Muscle layer of colon (tissue), 2 donors: ENCODE measurements around the gene TMEM144.

ENCODE experiments used
- H3K27ac ChIP-seq: one replicate; pipeline ENCODE4 v1.7.0; 2013; ENCODE audit warnings: low read depth, mild to moderate bottlenecking, low read length, moderate library complexity
- H3K27me3 ChIP-seq, 2 donors: one replicate each; pipeline ENCODE4 v1.7.0; 2013; ENCODE audit warnings: low read length in 2 of 2, mild to moderate bottlenecking in 2 of 2; ENCODE audit not compliant: insufficient read depth in 2 of 2, control insufficient read depth in 1 of 2
- H3K36me3 ChIP-seq: one replicate; pipeline ENCODE4 v1.7.0; 2013; ENCODE audit warnings: mild to moderate bottlenecking, low read length; ENCODE audit not compliant: insufficient read depth
- H3K4me1 ChIP-seq: one replicate; pipeline ENCODE4 v1.7.0; 2013; ENCODE audit warnings: mild to moderate bottlenecking, low read length; ENCODE audit not compliant: insufficient read depth
- H3K4me3 ChIP-seq, 2 donors: one replicate each; pipeline ENCODE4 v1.7.0; 2013; ENCODE audit warnings: low read length in 2 of 2, low read depth in 1 of 2, mild to moderate bottlenecking in 1 of 2, moderate library complexity in 1 of 2
- H3K9ac ChIP-seq: one replicate; pipeline ENCODE4 v1.7.0; 2013; ENCODE audit warnings: low read length
- H3K9me3 ChIP-seq: one replicate; pipeline ENCODE4 v1.7.0; 2013; ENCODE audit warnings: mild to moderate bottlenecking, low read length
- donor health status: abdominal sarcoma.
- donor health status: Adenocarcinoma of cecum.

TMEM144 gene

DNA sequence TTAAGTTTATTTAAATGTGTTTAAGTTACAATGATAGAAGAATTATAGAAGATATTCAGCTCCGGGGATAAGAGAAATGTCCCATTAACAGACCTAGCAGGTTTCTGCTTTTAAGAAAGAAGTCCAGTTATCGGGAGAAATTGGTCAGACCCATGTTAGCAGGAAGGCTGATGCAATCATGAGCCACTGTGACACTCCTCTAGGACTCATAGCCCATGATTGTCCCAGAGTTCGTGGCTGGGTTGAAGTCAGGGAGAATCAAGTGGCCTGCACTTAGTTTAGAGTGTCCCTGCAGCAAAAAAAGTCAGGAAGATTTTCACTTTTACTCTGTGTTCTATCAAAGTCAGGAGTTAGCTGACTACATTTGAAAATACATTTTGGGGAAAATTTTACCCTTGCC is 72.0 kb downstream of the TMEM144 start:
- Histone ChIP-seq H3K9ac (no peak overlapping the region), H3K36me3 (no peaks in the 10 kb centered on the region), H3K4me3 (no peak overlapping the region), H3K27ac (no peak overlapping the region), H3K4me1 (no peaks in the 10 kb centered on the region), H3K27me3 (no peaks in the 10 kb centered on the region), H3K9me3 (no peaks in the 10 kb centered on the region)

DNA sequence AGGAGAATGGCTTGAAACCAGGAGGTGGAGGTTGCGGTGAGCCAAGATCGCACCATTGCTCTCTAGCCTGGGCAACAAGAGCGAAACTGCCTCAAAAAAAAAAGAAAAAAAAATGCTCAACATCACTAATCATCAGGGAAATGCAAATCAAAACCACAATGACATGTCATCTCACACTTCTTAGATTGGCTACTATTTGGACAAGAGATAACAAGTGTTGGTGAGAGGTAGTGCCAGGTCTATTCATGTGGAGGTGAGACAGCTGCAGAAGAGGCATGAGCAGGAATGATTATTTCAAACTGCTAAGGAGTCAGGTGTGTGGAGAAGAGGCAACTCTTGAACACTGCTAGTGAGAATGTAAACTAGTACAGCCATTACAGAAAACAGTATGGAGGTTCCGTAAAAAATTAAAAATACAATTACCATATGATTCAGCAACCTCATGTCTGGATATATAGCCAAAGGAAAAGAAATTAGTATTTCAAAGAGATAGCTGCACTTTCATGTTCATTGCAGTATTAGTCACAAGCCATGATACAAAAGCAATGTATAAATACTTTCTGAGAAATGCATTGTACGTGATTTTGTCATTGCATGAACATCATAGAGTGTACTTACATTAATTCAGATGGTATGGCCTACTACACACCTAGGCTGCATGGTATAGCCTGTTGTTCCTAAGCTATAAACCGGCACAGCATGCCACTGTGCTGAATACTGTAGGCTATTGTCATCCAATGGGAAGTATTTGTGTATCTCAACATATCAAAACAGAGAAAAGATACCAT is 75.3 kb downstream of the TMEM144 start:
- H3K27me3 ChIP-seq, result no peaks in the 10 kb centered on the region
- no peaks in the 10 kb centered on the region for H3K9me3 ChIP-seq
- H3K9ac ChIP-seq, result no peak overlapping the region
- no peak overlapping the region for H3K27ac ChIP-seq
- no peak overlapping the region for H3K4me3 ChIP-seq
- no peaks in the 10 kb centered on the region for H3K4me1 ChIP-seq
- H3K36me3 ChIP-seq, result no peaks in the 10 kb centered on the region

- H3K4me3 ChIP-seq, result no peak overlapping the region
- no peak overlapping the region for H3K9ac ChIP-seq
- no peak overlapping the region for H3K27ac ChIP-seq
- no peaks in the 10 kb centered on the region for H3K9me3 ChIP-seq
- H3K27me3 ChIP-seq, result no peaks in the 10 kb centered on the region
- H3K36me3 ChIP-seq, result no peaks in the 10 kb centered on the region
- H3K4me1 ChIP-seq, result no peaks in the 10 kb centered on the region
These were observed 80.6 kb downstream of the TMEM144 start for GRCh38 chr4:158290912-158291311.

DNA sequence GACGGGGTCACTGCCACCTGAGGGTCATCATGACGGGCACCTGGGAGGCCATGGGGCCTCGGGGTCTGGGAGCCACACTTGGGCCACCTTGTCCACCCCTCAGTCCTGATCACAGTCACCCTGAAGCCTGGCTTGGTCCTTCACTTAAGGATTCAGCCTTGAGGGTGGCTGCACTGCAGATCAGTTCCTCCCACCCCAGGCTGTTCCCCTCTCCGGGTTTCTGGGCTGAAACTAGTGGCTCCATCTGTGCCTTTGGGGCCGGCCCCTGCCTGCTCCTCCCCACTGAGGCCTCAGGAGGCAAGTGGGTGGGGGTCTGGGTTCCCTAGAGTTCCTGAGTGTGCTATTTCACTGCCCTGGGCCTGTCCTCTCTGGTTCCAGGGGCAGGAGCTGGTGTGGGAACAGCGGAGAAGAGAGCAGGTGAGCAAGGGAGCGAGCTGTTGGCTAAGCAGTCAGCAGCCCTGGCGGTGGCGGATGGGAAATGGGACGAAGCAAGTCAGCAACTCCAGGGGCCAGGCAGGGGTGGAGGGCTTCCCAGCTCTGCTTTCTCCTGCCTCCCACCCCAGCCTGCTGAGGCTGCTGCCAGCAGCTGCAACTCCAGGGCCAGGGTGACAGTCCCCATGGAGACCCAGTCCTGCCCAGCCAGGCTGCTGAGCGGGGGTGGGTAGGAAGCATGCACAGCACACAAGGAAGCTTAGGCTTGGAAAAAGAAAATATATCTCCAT is 81.2 kb downstream of the TMEM144 start:
- Histone ChIP-seq H3K36me3 (no peaks in the 10 kb centered on the region), H3K27me3 (no peaks in the 10 kb centered on the region), H3K9me3 (no peaks in the 10 kb centered on the region), H3K9ac (no peak overlapping the region), H3K27ac (no peak overlapping the region), H3K4me1 (no peaks in the 10 kb centered on the region), H3K4me3 (no peak overlapping the region)

DNA sequence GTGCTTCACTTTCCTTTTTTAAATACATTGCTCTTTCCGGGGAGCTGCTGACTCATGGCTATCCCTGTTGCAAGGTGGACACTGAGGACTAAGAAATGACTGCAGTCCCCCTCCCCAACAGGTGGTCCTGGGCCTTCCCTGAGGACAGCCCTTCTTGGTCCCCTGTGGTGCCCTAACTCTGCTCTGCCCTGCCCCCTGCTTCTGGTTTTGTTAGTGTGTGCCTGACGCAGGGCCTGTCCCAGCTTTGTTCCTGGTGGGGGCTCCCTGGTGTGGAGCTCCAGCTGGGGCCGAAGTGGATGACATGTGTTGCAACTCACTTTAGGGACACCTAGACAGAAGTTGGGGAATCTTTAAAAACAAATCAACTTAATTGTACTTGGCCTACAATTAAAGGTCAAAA is 81.9 kb downstream of the TMEM144 start:
- Histone ChIP-seq H3K4me1 (no peaks in the 10 kb centered on the region), H3K9ac (no peak overlapping the region)

DNA sequence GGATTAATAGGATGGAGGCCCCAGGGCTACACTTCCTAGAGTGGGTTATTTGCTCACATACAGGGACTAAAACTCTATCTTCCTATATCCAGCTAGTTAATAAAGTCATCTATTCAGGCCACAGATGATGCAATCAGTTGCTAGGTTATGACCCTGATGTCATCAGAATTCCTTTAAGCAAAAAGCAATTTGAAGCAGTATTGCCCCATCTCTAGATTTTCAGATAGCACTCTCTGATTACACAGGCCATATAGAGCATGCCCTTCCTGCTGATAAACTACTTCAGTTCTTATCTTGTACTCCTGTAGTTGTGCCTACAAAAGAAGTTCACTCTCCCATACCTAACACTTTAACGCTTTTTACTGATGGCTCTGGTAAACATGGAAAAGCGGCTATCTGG is 84.8 kb downstream of the TMEM144 start:
- Histone ChIP-seq H3K27ac (no peak overlapping the region), H3K27me3 (no peaks in the 10 kb centered on the region), H3K36me3 (no peaks in the 10 kb centered on the region), H3K4me1 (no peaks in the 10 kb centered on the region), H3K4me3 (no peak overlapping the region), H3K9me3 (no peaks in the 10 kb centered on the region), H3K9ac (no peak overlapping the region)

More for the DNA sequence above, 81.9 kb downstream of the TMEM144 start:
- Histone ChIP-seq H3K27me3 (no peaks in the 10 kb centered on the region), H3K4me3 (no peak overlapping the region), H3K36me3 (no peaks in the 10 kb centered on the region), H3K27ac (no peak overlapping the region), H3K9me3 (no peaks in the 10 kb centered on the region)

DNA sequence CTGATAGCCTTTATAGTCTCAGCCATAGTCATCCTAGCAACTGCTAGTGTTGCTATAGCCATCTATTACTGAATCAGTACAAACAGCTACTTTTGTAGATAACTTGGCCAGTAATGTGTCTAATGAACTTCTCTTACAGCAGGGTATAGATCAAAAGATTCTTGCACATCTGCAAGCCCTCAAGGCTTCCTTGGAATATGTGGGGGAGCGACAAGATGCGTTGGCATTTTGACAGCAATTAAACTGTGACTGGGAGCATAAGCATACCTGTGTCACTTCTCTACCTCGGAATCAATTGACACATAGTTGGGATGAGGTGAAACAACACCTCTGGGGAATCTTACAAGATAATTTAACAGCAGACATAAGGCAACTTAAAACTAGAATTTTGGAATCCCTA is 87.6 kb downstream of the TMEM144 start:
- H3K27ac ChIP-seq, result no peak overlapping the region
- H3K4me1 ChIP-seq, result no peaks in the 10 kb centered on the region
- H3K4me3 ChIP-seq, result no peak overlapping the region
- H3K9me3 ChIP-seq, result no peaks in the 10 kb centered on the region
- H3K27me3 ChIP-seq, result no peaks in the 10 kb centered on the region
- H3K36me3 ChIP-seq, result no peaks in the 10 kb centered on the region
- H3K9ac ChIP-seq, result no peak overlapping the region

- no peaks in the 10 kb centered on the region for H3K36me3 ChIP-seq
- H3K4me3 ChIP-seq, result no peak overlapping the region
- H3K9ac ChIP-seq, result no peak overlapping the region
- H3K4me1 ChIP-seq, result no peaks in the 10 kb centered on the region
- no peaks in the 10 kb centered on the region for H3K27me3 ChIP-seq
- H3K27ac ChIP-seq, result no peak overlapping the region
- no peaks in the 10 kb centered on the region for H3K9me3 ChIP-seq
These were observed 89.2 kb downstream of the TMEM144 start for GRCh38 chr4:158299459-158300007.

GRCh38 chr4:158300012-158300411 is 89.7 kb downstream of the TMEM144 start:
- H3K27me3 ChIP-seq, result no peaks in the 10 kb centered on the region
- no peaks in the 10 kb centered on the region for H3K4me1 ChIP-seq
- no peak overlapping the region for H3K27ac ChIP-seq
- H3K9ac ChIP-seq, result no peak overlapping the region
- no peak overlapping the region for H3K4me3 ChIP-seq
- no peaks in the 10 kb centered on the region for H3K36me3 ChIP-seq
- no peaks in the 10 kb centered on the region for H3K9me3 ChIP-seq

GRCh38 chr4:158302076-158302866 is 92.0 kb downstream of the TMEM144 start:
- H3K27me3 ChIP-seq, result no peaks in the 10 kb centered on the region
- no peak overlapping the region for H3K4me3 ChIP-seq
- H3K9ac ChIP-seq, result no peak overlapping the region
- H3K9me3 ChIP-seq, result no peaks in the 10 kb centered on the region
- H3K36me3 ChIP-seq, result no peaks in the 10 kb centered on the region
- no peaks in the 10 kb centered on the region for H3K4me1 ChIP-seq
- H3K27ac ChIP-seq, result no peak overlapping the region

DNA sequence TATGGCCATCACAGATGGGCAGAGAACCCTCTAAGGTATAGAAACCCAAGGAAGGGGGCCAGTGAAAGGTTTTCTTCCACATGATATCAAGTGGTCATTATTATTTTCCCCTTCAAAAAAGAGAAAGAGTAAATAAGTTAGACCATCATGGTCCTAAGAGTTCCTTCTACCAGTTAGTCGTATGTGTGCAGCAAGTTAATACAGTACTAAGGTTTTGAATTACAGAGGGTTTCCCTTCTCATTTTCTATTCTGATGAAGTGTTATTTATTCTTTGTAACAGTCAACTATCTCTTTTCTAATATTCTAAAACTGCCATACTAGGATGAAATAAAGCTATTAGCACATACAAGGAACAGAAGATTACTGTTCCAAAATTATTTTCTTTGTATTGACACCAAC is 94.4 kb downstream of the TMEM144 start:
- Histone ChIP-seq H3K27me3 (no peaks in the 10 kb centered on the region), H3K9ac (no peak overlapping the region), H3K27ac (no peak overlapping the region), H3K4me3 (no peak overlapping the region), H3K4me1 (no peaks in the 10 kb centered on the region), H3K36me3 (no peaks in the 10 kb centered on the region), H3K9me3 (no peaks in the 10 kb centered on the region)
